Hepatocyte (in vitro differentiated cells): ENCODE data around the gene GADD45G. TPM values are rescaled to one million over a fixed set of nuclear protein-coding genes. Genes with fewer than 3 reads are reported as not detected.

ENCODE experiments used
- DNase-seq: peaks from one replicate; pipeline ENCODE4 v3.0.0-alpha.2; 2016; ENCODE audit warnings: low spot score
- H2AFZ ChIP-seq: fragments of 200-600 bp; sonication (generic); 2 replicates; pipeline ENCODE4 v1.6.0; 2016; ENCODE audit warnings: antibody characterized with exemption, mild to moderate bottlenecking
- H3K27ac ChIP-seq: fragments of 200-600 bp; sonication (generic); 2 replicates; pipeline ENCODE4 v1.5.1; 2016; ENCODE audit warnings: mild to moderate bottlenecking
- H3K27me3 ChIP-seq: fragments of 200-600 bp; sonication (generic); 2 replicates; pipeline ENCODE4 v1.6.1; 2016
- H3K36me3 ChIP-seq: fragments of 200-600 bp; sonication (generic); replicated peaks from 2 replicates; pipeline ENCODE4 v1.5.1; 2016; ENCODE audit warnings: low read depth; ENCODE audit not compliant: insufficient read depth
- H3K4me1 ChIP-seq: fragments of 200-600 bp; sonication (generic); 2 replicates; pipeline ENCODE4 v1.5.1; 2016; ENCODE audit warnings: mild to moderate bottlenecking, moderate library complexity; ENCODE audit not compliant: insufficient read depth
- H3K4me2 ChIP-seq: fragments of 200-600 bp; sonication (generic); 2 replicates; pipeline ENCODE4 v1.6.0; 2016
- H3K4me3 ChIP-seq: fragments of 200-600 bp; sonication (generic); 2 replicates; pipeline ENCODE4 v1.5.1; 2016; ENCODE audit warnings: mild to moderate bottlenecking
- H3K79me2 ChIP-seq: fragments of 200-600 bp; sonication (generic); 2 replicates; pipeline ENCODE4 v1.6.0; 2017; ENCODE audit warnings: mild to moderate bottlenecking
- H3K9me2 ChIP-seq: fragments of 200-600 bp; sonication (generic); replicated peaks from 2 replicates; pipeline ENCODE4 v1.6.0; 2017; ENCODE audit warnings: mild to moderate bottlenecking; ENCODE audit not compliant: insufficient read depth
- H3K9me3 ChIP-seq: fragments of 200-600 bp; sonication (generic); 2 replicates; pipeline ENCODE4 v1.5.1; 2016; ENCODE audit warnings: low read depth, mild to moderate bottlenecking
- H4K20me1 ChIP-seq: fragments of 200-600 bp; sonication (generic); 2 replicates; pipeline ENCODE4 v1.6.0; 2016; ENCODE audit warnings: mild to moderate bottlenecking; ENCODE audit not compliant: insufficient read depth, poor library complexity, severe bottlenecking
- CTCF ChIP-seq: fragments of 200-600 bp; sonication (generic); IDR thresholded peaks from 2 replicates; pipeline ENCODE4 v1.5.1; 2016; ENCODE audit warnings: antibody characterized with exemption, mild to moderate bottlenecking; ENCODE audit not compliant: poor library complexity
- EZH2 ChIP-seq: fragments of 200-600 bp; sonication (generic); IDR thresholded peaks from 2 replicates; pipeline ENCODE4 v1.6.1; 2016; ENCODE audit warnings: antibody characterized with exemption, mild to moderate bottlenecking, borderline replicate concordance
- EZH2phosphoT487 ChIP-seq: fragments of 200-600 bp; sonication (generic); IDR thresholded peaks from one replicate; pipeline ENCODE4 v1.6.1; 2018; ENCODE audit warnings: antibody characterized with exemption, mild to moderate bottlenecking, low read depth, moderate library complexity; ENCODE audit not compliant: unreplicated experiment, severe bottlenecking
- whole genome bisulfite sequencing: methylation state at CpG from one replicate; pipeline ENCODE4 v1.1.6; 2016; ENCODE audit warnings: low lambda C conversion rate; ENCODE audit errors: missing lambda C conversion rate; 5-methylcytosine and 5-hydroxymethylcytosine counted together
- polyA plus RNA-seq: library from polyadenylated mRNA; unstranded; fragments of >200 nt; fragmentation: Nextera tagmentation; extraction: Ambion mirVana; gene quantifications from 2 replicates; pipeline ENCODE4 v1.2.1, GENCODE V29; 2016
- total RNA-seq: library from RNA; depleted of rRNA; stranded (reverse); fragments of >200 nt; gene quantifications from 2 replicates; pipeline ENCODE4 v1.2.3, GENCODE V29; 2014

The GADD45G gene
- total and polyA plus RNA-seq, 2 experiments from 2014 or later: 15.7 to 45.1 TPM

- Histone ChIP-seq H3K9me2 (no peaks in the 10 kb centered on the region), H4K20me1 (no peaks in the 10 kb centered on the region), H3K27ac (no peak overlapping the region), H3K9me3 (no peaks in the 10 kb centered on the region), H3K36me3 (no peaks in the 10 kb centered on the region), H3K4me2 (no peak overlapping the region), H2AFZ (no peak overlapping the region), H3K27me3 (no peaks in the 10 kb centered on the region), H3K79me2 (no peaks in the 10 kb centered on the region), H3K4me1 (peaks cover 3% of the 10 kb centered on the region), H3K4me3 (no peak overlapping the region)
- DNase-seq: no peak
- WGBS: 2% methylated on average over 2 of the region's 2 CpGs
- TF ChIP-seq EZH2phosphoT487: no peak
- TF ChIP-seq CTCF: no peak
- TF ChIP-seq EZH2: no peak
Measured at GRCh38 chr9:89598363-89598713, 6.5 kb upstream of the GADD45G start.

GRCh38 chr9:89598926-89599325 is 5.9 kb upstream of the GADD45G start:
- Histone ChIP-seq H3K9me2 (no peaks in the 10 kb centered on the region), H4K20me1 (no peaks in the 10 kb centered on the region), H3K79me2 (no peaks in the 10 kb centered on the region), H3K4me3 (no peak overlapping the region), H3K4me2 (no peak overlapping the region), H3K27me3 (no peaks in the 10 kb centered on the region), H2AFZ (no peak overlapping the region), H3K9me3 (no peaks in the 10 kb centered on the region), H3K36me3 (no peaks in the 10 kb centered on the region), H3K27ac (peak overlapping the region; percentile 32), H3K4me1 (peaks cover 6% of the 10 kb centered on the region)
- TF ChIP-seq CTCF (no peak), EZH2phosphoT487 (no peak), EZH2 (no peak)
- 52% methylated on average over 10 of the region's 10 CpGs for WGBS
- peak; percentile 55 for DNase-seq

- no peak for DNase-seq
- H2AFZ ChIP-seq: no peak overlapping the region
- H3K4me2 ChIP-seq: no peak overlapping the region
- H3K9me2 ChIP-seq: no peaks in the 10 kb centered on the region
- H3K9me3 ChIP-seq: no peaks in the 10 kb centered on the region
- H3K36me3 ChIP-seq: no peaks in the 10 kb centered on the region
- no peak overlapping the region for H3K4me3 ChIP-seq
- 86% methylated on average over 6 of the region's 6 CpGs for WGBS
- peaks cover 10% of the 10 kb centered on the region for H3K4me1 ChIP-seq
- H3K27ac ChIP-seq: no peak overlapping the region
- H4K20me1 ChIP-seq: no peaks in the 10 kb centered on the region
- TF ChIP-seq EZH2: no peak
- no peak for TF ChIP-seq EZH2phosphoT487
- no peak for TF ChIP-seq CTCF
- no peaks in the 10 kb centered on the region for H3K27me3 ChIP-seq
- peaks cover 7% of the 10 kb centered on the region for H3K79me2 ChIP-seq
Measured at GRCh38 chr9:89600831-89601230, 4.0 kb upstream of the GADD45G start.

DNA sequence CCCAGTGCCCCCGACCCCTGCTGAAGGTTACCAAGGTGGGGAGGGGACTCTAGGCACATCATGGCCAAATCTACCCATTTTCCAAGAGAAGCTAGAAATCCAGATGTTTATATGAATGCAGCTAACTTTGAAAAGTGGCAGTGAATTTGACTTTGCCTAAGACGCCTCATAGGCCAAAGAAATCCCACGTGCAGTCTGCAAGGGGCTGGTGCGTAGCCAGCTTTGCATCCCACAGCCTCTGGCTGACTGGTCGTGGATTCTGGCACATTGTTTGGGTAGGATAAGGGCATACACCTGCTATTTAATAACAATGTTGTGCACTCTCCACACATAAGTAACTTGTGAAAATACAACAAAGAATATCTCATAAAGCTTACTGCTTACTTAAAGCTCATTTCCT is 3.5 kb upstream of the GADD45G start:
- TF ChIP-seq EZH2: no peak
- no peak for TF ChIP-seq CTCF
- TF ChIP-seq EZH2phosphoT487: no peak
- WGBS: 87% methylated on average over 5 of the region's 5 CpGs
- Histone ChIP-seq H3K4me2 (no peak overlapping the region), H2AFZ (no peak overlapping the region), H3K27me3 (no peaks in the 10 kb centered on the region), H3K4me3 (no peak overlapping the region), H3K79me2 (peaks cover 8% of the 10 kb centered on the region), H3K4me1 (peaks cover 11% of the 10 kb centered on the region), H3K9me3 (no peaks in the 10 kb centered on the region), H3K9me2 (no peaks in the 10 kb centered on the region), H3K27ac (no peak overlapping the region), H3K36me3 (no peaks in the 10 kb centered on the region), H4K20me1 (no peaks in the 10 kb centered on the region)
- no peak for DNase-seq
